Liver (tissue), 3 donors: ENCODE measurements around the gene GORAB.

Experiments
- FOXA1 ChIP-seq: IDR thresholded peaks from 2 replicates; pipeline ENCODE4 v1.6.1; 2016; ENCODE audit warnings: antibody characterized with exemption
- GABPA ChIP-seq, 2 donors: IDR thresholded peaks in 1 of 2; conservative IDR thresholded peaks in 1 of 2; 2 replicates each; pipeline ENCODE4 v1.6.1; 2016; ENCODE audit warnings: antibody characterized with exemption in 2 of 2, mild to moderate bottlenecking in 1 of 2, moderate library complexity in 1 of 2
- RAD21 ChIP-seq, 2 donors: IDR thresholded peaks; 2 replicates each; pipeline ENCODE4 v1.6.1; 2016; ENCODE audit warnings: antibody characterized with exemption in 2 of 2, mild to moderate bottlenecking in 2 of 2
- SP1 ChIP-seq: IDR thresholded peaks from 2 replicates; pipeline ENCODE4 v1.6.1; 2018; ENCODE audit warnings: antibody characterized with exemption, mild to moderate bottlenecking
- TAF1 ChIP-seq: conservative IDR thresholded peaks from 2 replicates; pipeline ENCODE4 v1.6.1; 2016; ENCODE audit warnings: antibody characterized with exemption, mild to moderate bottlenecking
- TF ChIP-seq, protein P1 (sequence below): IDR thresholded peaks from 2 replicates; pipeline ENCODE4 v1.6.1; 2016; ENCODE audit warnings: antibody characterized with exemption
- TF ChIP-seq, protein P2 (sequence below): fragments of 150-350 bp; IDR thresholded peaks from 2 replicates; pipeline ENCODE4 v1.5.1; 2017; ENCODE audit warnings: improper control_type of control experiment, low read depth, low read length; ENCODE audit not compliant: missing input control
- TF ChIP-seq, protein P3 (sequence below): IDR thresholded peaks from 2 replicates; pipeline ENCODE4 v1.6.1; 2016; ENCODE audit warnings: antibody characterized with exemption, mild to moderate bottlenecking
- donor health status: healthy.
- donor health status: healthy.

DNA sequence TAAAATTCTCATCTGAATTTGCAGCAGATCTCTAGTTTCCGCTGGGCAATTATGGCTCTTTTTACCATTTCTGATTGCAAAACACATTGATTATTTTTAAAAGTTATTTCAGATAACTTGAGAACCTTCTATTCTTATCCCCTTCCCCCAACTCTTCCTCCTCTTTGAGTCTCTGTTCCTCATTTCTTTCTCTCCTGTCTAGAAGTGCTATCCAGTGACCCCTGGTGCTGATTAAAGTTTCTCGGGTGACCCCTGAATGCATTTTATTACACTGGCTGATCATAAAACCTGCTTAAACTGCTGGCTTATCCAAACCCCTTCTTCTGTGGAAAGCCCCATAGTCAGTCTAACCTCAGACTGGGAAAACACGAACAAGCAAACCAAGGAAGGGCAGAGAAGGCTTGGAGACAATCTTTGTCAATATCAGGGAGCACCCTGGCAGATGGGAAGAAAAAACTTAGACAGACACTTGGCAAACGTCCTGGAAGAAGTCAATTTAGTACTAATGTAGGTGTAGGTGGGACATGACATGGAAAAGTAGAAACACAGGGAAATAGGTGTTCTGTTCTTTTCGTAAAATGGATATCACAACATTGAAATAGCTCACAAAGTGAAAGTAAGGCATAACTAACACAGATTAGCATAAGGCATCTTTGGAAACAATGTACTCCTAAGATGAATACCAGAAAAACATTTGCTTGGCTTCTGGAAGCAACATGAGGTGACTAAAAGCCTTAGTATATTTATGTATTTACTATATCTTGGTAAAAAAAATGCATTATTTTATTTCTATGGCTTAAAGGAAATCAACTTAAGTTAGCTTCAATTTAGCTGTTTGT, 61.4 kb downstream of the GORAB start:
- TF ChIP-seq SP1 (no peak), GABPA (IDR thresholded peaks at IDR 0.05 in 1 of 2, conservative IDR thresholded peaks at IDR 0.05 in 1 of 2) (no peak), RAD21 (IDR thresholded peaks at IDR 0.05) (no peak), TAF1 (no peak), FOXA1 (no peak)
- TF ChIP-seq, protein P1, sequence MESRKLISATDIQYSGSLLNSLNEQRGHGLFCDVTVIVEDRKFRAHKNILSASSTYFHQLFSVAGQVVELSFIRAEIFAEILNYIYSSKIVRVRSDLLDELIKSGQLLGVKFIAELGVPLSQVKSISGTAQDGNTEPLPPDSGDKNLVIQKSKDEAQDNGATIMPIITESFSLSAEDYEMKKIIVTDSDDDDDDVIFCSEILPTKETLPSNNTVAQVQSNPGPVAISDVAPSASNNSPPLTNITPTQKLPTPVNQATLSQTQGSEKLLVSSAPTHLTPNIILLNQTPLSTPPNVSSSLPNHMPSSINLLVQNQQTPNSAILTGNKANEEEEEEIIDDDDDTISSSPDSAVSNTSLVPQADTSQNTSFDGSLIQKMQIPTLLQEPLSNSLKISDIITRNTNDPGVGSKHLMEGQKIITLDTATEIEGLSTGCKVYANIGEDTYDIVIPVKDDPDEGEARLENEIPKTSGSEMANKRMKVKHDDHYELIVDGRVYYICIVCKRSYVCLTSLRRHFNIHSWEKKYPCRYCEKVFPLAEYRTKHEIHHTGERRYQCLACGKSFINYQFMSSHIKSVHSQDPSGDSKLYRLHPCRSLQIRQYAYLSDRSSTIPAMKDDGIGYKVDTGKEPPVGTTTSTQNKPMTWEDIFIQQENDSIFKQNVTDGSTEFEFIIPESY: no peak
- TF ChIP-seq, protein P2, sequence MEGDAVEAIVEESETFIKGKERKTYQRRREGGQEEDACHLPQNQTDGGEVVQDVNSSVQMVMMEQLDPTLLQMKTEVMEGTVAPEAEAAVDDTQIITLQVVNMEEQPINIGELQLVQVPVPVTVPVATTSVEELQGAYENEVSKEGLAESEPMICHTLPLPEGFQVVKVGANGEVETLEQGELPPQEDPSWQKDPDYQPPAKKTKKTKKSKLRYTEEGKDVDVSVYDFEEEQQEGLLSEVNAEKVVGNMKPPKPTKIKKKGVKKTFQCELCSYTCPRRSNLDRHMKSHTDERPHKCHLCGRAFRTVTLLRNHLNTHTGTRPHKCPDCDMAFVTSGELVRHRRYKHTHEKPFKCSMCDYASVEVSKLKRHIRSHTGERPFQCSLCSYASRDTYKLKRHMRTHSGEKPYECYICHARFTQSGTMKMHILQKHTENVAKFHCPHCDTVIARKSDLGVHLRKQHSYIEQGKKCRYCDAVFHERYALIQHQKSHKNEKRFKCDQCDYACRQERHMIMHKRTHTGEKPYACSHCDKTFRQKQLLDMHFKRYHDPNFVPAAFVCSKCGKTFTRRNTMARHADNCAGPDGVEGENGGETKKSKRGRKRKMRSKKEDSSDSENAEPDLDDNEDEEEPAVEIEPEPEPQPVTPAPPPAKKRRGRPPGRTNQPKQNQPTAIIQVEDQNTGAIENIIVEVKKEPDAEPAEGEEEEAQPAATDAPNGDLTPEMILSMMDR: no peak
- TF ChIP-seq, protein P3, sequence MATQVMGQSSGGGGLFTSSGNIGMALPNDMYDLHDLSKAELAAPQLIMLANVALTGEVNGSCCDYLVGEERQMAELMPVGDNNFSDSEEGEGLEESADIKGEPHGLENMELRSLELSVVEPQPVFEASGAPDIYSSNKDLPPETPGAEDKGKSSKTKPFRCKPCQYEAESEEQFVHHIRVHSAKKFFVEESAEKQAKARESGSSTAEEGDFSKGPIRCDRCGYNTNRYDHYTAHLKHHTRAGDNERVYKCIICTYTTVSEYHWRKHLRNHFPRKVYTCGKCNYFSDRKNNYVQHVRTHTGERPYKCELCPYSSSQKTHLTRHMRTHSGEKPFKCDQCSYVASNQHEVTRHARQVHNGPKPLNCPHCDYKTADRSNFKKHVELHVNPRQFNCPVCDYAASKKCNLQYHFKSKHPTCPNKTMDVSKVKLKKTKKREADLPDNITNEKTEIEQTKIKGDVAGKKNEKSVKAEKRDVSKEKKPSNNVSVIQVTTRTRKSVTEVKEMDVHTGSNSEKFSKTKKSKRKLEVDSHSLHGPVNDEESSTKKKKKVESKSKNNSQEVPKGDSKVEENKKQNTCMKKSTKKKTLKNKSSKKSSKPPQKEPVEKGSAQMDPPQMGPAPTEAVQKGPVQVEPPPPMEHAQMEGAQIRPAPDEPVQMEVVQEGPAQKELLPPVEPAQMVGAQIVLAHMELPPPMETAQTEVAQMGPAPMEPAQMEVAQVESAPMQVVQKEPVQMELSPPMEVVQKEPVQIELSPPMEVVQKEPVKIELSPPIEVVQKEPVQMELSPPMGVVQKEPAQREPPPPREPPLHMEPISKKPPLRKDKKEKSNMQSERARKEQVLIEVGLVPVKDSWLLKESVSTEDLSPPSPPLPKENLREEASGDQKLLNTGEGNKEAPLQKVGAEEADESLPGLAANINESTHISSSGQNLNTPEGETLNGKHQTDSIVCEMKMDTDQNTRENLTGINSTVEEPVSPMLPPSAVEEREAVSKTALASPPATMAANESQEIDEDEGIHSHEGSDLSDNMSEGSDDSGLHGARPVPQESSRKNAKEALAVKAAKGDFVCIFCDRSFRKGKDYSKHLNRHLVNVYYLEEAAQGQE: peak; percentile 81
